HG03196 (cell line): ENCODE measurements around the gene OSGEP.
"Not testable (repeated sequence)": the region's sequence is repeated elsewhere in the genome, so short reads cannot be mapped to it uniquely, and the experiment has no call there.

Experiments
- ATAC-seq: cut with Tn5 transposase; IDR thresholded peaks from one replicate; pipeline ENCODE4 v1.9.1; 2021; ENCODE audit not compliant: unreplicated experiment

The OSGEP gene

DNA sequence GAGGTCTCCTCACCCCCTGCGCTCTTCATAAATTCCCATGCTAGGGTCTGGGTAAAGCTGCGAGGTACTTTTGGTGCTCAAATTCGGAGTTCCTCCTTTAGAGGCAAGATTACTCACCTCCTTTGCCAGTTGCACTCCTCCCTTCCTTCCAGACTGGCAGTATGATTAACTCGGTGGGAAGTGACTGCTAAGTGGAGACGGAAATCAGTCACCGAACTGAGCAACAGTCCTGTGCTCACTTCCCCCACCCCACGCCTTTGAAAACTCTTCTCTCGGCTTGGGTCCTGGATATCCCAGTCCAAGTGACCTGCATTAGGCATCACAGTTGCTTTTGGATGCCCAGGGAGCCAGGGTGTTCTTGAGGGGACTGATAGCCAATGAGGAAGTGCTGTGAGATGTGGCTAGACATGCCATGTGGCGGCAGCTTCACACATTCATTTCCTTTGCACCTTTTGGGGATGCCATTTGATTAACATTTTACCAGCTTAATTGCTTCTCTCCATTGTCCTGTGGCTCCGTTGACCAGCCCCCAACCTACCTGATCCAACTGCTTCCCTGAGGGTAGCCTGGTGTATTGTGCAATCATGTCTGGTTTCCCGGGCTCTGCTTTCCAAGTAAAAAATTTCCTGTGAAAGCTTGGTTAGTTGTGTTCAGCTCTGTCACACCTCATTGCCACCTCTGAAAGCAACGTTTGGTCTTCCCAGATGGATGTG lies 15.4 kb upstream of the OSGEP start:
- peak; percentile 33 for ATAC-seq

GRCh38 chr14:20469242-20469889 lies 14.8 kb upstream of the OSGEP start, which contains the start of gene PNP:
PNP (plus strand) TSS chr14:20469406; CDS start chr14:20469525, 119 bp downstream.
- peak; percentile 94 for ATAC-seq

- peak; percentile 2 for ATAC-seq
Observed at GRCh38 chr14:20468764-20469241, 14.2 kb upstream of the OSGEP start.

DNA sequence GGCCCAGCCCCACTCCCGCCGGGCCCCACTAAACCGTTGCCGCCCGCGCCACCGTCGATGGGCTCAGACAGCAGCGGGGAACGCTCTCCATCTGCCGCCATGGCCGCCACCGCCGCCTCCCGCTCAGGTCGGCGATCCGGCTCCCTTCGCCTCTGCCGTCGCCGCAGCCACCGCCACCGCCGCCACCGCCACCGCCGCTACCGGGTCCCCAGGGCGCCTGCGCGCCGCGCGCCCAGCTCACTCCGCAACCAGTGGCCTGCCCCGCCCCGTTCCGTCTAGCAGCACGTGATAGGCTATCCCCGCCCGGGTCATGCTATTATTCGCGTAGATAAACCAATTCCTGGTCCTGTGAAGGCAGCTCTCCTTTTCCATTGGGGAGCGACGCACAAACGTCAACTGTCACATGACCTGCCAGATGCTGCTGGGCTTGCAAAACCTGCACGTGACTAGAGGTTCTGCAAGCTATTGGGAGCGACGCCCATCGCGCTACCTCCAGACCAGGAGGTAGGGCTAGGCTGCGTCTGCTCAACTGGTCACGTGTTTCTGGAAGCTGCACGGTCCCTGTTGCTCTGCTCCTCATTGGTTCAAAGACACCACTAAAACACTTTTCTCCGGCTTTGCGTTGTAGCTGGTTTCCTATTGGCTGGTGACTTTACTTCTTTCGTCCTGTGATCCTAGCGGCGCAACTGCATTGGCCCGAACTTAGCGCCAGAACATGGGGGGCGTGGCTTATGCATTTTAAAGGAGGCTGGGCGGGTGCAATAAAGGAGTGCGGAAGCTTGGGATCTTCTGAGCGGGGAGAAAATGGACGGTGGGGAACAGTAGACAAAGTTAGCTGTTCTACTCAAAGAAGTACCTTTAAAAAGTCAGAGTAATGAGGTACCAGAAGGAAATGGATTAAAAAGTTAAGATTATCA lies 6.9 kb upstream of the OSGEP start, which contains the start of gene PIP4P1:
Gene PIP4P1 (minus strand): TSS at position 210 of the 917 bp plus-strand sequence. CDS start 109 bp downstream, at position 101.
- ATAC-seq = peak; percentile 94

- ATAC-seq = peak; percentile 8
Observed at GRCh38 chr14:20460458-20461224, 6.0 kb upstream of the OSGEP start.

GRCh38 chr14:20458031-20458789 lies 3.6 kb upstream of the OSGEP start:
- ATAC-seq = no peak

DNA sequence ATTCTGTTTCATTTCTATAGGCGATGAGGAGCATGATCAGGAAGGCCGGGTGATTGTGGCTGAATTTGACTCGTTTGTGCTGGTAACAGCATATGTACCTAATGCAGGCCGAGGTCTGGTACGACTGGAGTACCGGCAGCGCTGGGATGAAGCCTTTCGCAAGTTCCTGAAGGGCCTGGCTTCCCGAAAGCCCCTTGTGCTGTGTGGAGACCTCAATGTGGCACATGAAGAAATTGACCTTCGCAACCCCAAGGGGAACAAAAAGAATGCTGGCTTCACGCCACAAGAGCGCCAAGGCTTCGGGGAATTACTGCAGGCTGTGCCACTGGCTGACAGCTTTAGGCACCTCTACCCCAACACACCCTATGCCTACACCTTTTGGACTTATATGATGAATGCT lies 2.4 kb upstream of the OSGEP start:
- ATAC-seq = no peak

GRCh38 chr14:20455355-20456300 lies 1.0 kb upstream of the OSGEP start:
- ATAC-seq = peak; percentile 35

DNA sequence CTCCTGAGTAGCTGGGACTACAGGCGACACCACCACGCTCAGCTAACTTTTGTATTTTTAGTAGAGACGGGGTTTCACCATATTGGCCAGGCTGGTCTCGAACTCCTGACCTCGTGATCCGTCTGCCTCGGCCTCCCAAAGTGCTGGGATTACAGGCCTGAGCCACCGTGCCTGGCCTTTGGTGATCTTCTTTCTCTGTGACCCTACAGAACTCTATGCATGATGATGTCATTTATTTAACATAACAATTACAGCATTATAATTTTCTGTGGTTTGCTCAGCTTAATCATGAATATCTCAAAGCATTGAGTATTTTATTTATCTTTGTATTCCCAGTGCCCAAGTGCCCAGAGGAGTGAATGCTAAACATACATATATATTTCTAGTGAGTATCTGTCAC lies 1.8 kb downstream of the OSGEP start:
- ATAC-seq = not testable (repeated sequence)

DNA sequence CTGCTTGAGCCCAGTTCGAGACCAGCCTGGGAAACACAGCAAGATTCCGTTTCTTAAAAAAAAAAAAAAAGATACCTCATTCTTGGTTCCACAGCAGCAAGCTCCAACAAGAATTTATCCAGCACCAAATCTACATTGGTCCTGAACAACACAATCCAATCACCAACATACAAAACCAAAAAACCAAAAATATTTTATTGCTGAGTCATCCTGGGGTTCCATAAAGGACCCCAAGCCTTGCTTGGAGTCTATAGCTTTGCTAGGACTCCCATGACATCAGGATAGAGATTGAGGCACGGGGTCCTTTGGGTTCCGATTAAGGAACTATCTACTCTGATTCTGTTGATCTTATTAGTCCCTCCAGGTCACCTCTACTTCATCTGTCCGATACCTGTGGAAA lies 7.7 kb downstream of the OSGEP start:
- ATAC-seq = no peak

- ATAC-seq = not testable (repeated sequence)
Observed at GRCh38 chr14:20443650-20444049, 11.0 kb downstream of the OSGEP start.

GRCh38 chr14:20441461-20441860 lies 13.2 kb downstream of the OSGEP start:
- ATAC-seq = no peak

- ATAC-seq = no peak
Observed at GRCh38 chr14:20440882-20441281, 13.7 kb downstream of the OSGEP start.

GRCh38 chr14:20440465-20440864 lies 14.1 kb downstream of the OSGEP start:
- no peak for ATAC-seq

- no peak for ATAC-seq
Observed at GRCh38 chr14:20438664-20439063, 15.9 kb downstream of the OSGEP start.

DNA sequence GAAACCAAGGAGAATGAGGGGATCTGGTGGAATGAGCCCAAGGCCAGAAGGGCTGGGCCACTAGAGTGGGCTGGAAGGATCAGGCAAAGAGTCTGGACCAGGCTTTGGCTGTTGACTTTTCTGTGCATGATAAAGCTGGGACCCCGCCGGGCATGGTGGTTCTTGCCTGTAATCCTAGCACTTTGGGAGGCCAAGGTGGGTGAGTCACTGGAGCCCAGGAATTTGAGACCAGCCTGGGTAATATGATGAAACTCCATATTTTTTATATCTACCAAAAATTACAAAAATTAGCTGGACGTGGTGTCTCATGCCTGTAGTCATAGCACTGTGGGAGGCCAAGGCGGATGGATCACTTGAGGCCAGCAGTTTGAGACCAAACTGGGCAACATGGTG lies 18.3 kb downstream of the OSGEP start:
- ATAC-seq = no peak

- no peak for ATAC-seq
Observed at GRCh38 chr14:20435582-20436362, 18.8 kb downstream of the OSGEP start, which contains the start of gene KLHL33. KLHL33 (minus strand) TSS chr14:20436166; CDS start chr14:20435811, 355 bp downstream.
